Ishikawa (cell line): ENCODE data around the gene CMTM1.

Experiments used
- CEBPB ChIP-seq: IDR thresholded peaks from 2 replicates; pipeline ENCODE4 v1.6.1; 2012
- CREB1 ChIP-seq: IDR thresholded peaks from 2 replicates; pipeline ENCODE4 v1.6.1; 2012; ENCODE audit warnings: low read depth
- EP300 ChIP-seq: IDR thresholded peaks from 2 replicates; pipeline ENCODE4 v1.6.1; 2012; ENCODE audit warnings: borderline replicate concordance
- FOXM1 ChIP-seq: IDR thresholded peaks from 2 replicates; pipeline ENCODE4 v1.6.1; 2012; ENCODE audit warnings: low read depth, borderline replicate concordance
- NFIC ChIP-seq: IDR thresholded peaks from 2 replicates; pipeline ENCODE4 v1.6.1; 2012
- RAD21 ChIP-seq: IDR thresholded peaks from 2 replicates; pipeline ENCODE4 v1.6.1; 2012; ENCODE audit warnings: low read depth
- TAF1 ChIP-seq: IDR thresholded peaks from 2 replicates; pipeline ENCODE4 v1.6.1; 2012; ENCODE audit warnings: low read depth, mild to moderate bottlenecking
- TCF12 ChIP-seq: IDR thresholded peaks from 2 replicates; pipeline ENCODE4 v1.6.1; 2012; ENCODE audit warnings: low read depth
- TEAD4 ChIP-seq: IDR thresholded peaks from 2 replicates; pipeline ENCODE4 v1.6.1; 2012
- YY1 ChIP-seq: IDR thresholded peaks from 2 replicates; pipeline ENCODE4 v1.6.1; 2012; ENCODE audit warnings: low read depth
- ZBTB7A ChIP-seq: IDR thresholded peaks from 2 replicates; pipeline ENCODE4 v1.6.1; 2012; ENCODE audit warnings: low read depth
- TF ChIP-seq, protein P1 (sequence below): IDR thresholded peaks from 2 replicates; pipeline ENCODE4 v1.6.1; 2012
- TF ChIP-seq, protein P2 (sequence below): IDR thresholded peaks from 2 replicates; pipeline ENCODE4 v1.6.1; 2012
- TF ChIP-seq, protein P3 (sequence below): IDR thresholded peaks from 2 replicates; pipeline ENCODE4 v1.6.1; 2012; ENCODE audit warnings: low read depth, mild to moderate bottlenecking

DNA sequence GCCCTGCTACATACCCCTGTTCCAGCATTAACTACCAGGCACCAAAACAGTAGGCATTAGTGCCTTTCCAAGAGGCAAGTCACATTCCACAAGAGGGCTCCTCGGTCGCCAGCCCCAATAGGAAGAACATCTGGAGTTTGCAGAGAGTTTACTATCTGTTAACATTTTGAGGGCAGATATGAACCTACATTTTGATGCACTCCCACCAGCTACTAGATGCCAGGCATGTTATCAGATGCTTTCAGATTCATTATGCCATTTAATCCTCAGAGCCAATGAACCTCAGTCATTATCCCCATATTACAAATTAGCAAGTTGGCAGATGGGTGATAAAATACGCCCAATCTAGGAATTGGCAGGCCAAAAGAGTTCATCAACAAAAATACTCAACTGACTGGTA lies 8.8 kb downstream of the CMTM1 start:
- TF ChIP-seq EP300 (no peak), TEAD4 (no peak), TAF1 (no peak), RAD21 (no peak), YY1 (no peak), CEBPB (no peak), ZBTB7A (no peak), TCF12 (no peak), CREB1 (no peak), NFIC (no peak), FOXM1 (no peak)
- TF ChIP-seq, protein P1, sequence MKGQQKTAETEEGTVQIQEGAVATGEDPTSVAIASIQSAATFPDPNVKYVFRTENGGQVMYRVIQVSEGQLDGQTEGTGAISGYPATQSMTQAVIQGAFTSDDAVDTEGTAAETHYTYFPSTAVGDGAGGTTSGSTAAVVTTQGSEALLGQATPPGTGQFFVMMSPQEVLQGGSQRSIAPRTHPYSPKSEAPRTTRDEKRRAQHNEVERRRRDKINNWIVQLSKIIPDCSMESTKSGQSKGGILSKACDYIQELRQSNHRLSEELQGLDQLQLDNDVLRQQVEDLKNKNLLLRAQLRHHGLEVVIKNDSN = no peak
- TF ChIP-seq, protein P2, sequence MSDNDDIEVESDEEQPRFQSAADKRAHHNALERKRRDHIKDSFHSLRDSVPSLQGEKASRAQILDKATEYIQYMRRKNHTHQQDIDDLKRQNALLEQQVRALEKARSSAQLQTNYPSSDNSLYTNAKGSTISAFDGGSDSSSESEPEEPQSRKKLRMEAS = no peak
- TF ChIP-seq, protein P3, sequence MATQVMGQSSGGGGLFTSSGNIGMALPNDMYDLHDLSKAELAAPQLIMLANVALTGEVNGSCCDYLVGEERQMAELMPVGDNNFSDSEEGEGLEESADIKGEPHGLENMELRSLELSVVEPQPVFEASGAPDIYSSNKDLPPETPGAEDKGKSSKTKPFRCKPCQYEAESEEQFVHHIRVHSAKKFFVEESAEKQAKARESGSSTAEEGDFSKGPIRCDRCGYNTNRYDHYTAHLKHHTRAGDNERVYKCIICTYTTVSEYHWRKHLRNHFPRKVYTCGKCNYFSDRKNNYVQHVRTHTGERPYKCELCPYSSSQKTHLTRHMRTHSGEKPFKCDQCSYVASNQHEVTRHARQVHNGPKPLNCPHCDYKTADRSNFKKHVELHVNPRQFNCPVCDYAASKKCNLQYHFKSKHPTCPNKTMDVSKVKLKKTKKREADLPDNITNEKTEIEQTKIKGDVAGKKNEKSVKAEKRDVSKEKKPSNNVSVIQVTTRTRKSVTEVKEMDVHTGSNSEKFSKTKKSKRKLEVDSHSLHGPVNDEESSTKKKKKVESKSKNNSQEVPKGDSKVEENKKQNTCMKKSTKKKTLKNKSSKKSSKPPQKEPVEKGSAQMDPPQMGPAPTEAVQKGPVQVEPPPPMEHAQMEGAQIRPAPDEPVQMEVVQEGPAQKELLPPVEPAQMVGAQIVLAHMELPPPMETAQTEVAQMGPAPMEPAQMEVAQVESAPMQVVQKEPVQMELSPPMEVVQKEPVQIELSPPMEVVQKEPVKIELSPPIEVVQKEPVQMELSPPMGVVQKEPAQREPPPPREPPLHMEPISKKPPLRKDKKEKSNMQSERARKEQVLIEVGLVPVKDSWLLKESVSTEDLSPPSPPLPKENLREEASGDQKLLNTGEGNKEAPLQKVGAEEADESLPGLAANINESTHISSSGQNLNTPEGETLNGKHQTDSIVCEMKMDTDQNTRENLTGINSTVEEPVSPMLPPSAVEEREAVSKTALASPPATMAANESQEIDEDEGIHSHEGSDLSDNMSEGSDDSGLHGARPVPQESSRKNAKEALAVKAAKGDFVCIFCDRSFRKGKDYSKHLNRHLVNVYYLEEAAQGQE = no peak
